ENCODE measurements around the gene ZNF629.

DNA sequence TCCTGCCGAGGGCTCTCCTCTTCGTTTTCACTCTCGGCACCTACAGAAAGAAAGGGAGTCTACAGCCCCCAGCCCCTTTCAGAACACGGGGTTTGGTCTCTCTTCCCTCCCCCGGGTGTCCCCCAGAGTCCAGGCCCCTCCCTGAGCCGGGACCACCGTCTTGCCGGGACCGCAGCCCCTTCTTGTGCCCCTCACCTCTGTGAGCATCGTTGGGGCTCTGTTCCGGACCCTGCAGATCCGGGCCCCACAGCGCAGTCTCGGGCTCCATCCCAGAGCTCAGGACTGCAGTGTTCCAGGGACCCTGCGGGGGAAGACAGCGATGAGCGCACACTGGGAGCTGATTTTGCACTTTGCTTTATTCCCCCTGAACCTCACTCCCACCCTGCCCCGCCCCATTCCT, 2.8 kb downstream of the ZNF629 start:
- TF ChIP-seq POLR2AphosphoS5 (IDR thresholded peaks at IDR 0.05; ENCODE audit: low read depth, low read length) (no peak), TAF1 (IDR thresholded peaks at IDR 0.05; ENCODE audit: borderline replicate concordance, insufficient read depth, low read length) (no peak), REST (IDR thresholded peaks at IDR 0.05; ENCODE audit: insufficient read depth in 1 of 2, low read depth in 2 of 2, low read length in 2 of 2) (no peak), SIN3A (IDR thresholded peaks at IDR 0.05; ENCODE audit: borderline replicate concordance, insufficient read depth, low read length) (no peak), FOXP2 (optimal IDR thresholded peaks at IDR 0.05; ENCODE audit: borderline replicate concordance, extremely low read depth, extremely low read length, insufficient read depth) (no peak)

Measured in PFSK-1 (cell line).